Measurements from ENCODE around the gene GRID2. TPM values are rescaled to one million over a fixed set of nuclear protein-coding genes. Genes with fewer than 3 reads are reported as not detected.

GRID2 gene
- total and polyA plus RNA-seq, 11 donors: 0.29 to 0.38 (median 0.33) TPM; not detected in 8

DNA sequence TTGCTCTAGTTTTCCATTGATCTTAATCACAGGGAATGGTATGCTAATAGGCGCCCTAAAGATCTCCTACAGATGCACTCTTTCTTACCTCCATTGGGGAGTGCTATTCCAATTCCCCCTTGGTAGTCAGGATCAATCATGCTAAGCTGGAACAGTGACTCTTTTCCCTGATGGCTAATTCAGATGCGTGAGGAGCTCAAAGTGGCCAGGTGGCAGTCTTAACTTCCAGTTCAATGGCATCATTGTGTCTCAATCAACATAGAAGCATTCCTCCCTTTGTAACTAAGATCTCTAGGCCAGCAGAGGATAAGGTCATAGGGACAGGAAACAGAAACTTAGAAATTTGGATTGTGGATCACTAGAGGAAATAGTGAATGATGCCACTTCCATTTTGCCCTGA, 216.8 kb downstream of the GRID2 start:
- DNase-seq: no peak
- no peak overlapping the region for H3K27ac ChIP-seq
- H3K4me3 ChIP-seq: no peak overlapping the region
- 65 to 79% (median 77%) methylated on average over 2 of the region's 2 CpGs for WGBS, 4 donors
- no peaks in the 10 kb centered on the region for H3K27me3 ChIP-seq
- TF ChIP-seq, protein P1, sequence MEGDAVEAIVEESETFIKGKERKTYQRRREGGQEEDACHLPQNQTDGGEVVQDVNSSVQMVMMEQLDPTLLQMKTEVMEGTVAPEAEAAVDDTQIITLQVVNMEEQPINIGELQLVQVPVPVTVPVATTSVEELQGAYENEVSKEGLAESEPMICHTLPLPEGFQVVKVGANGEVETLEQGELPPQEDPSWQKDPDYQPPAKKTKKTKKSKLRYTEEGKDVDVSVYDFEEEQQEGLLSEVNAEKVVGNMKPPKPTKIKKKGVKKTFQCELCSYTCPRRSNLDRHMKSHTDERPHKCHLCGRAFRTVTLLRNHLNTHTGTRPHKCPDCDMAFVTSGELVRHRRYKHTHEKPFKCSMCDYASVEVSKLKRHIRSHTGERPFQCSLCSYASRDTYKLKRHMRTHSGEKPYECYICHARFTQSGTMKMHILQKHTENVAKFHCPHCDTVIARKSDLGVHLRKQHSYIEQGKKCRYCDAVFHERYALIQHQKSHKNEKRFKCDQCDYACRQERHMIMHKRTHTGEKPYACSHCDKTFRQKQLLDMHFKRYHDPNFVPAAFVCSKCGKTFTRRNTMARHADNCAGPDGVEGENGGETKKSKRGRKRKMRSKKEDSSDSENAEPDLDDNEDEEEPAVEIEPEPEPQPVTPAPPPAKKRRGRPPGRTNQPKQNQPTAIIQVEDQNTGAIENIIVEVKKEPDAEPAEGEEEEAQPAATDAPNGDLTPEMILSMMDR (IDR thresholded peaks at IDR 0.05): no peak
- TF ChIP-seq POLR2A (IDR thresholded peaks at IDR 0.05): no peak
- H3K9me3 ChIP-seq: no peaks in the 10 kb centered on the region
- no peaks in the 10 kb centered on the region for H3K4me1 ChIP-seq
- H3K36me3 ChIP-seq: no peaks in the 10 kb centered on the region
- intact Hi-C loops (cut with DNase I): no loop called here
- ATAC-seq: no peak

DNA sequence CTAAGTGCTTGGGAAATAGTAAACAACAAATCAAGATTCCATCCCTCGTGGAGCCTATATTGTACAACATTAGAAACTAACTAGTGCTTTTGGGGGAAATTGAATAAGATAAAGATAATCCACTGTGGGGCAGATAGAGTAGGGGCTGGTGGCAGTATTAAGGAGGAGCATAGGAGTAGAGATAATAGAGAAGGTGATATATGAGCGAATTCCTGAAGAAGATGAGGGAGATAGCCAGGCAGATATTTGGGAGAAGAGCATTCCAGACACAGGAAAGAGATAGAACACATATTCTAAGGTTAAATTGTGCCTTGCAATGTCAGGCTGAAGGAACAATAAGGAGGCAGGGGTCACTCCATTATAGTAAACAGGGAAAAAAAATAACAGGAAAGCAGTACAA, 218.2 kb downstream of the GRID2 start:
- TF ChIP-seq, protein P1 (IDR thresholded peaks at IDR 0.05): no peak
- no peak for TF ChIP-seq POLR2A (IDR thresholded peaks at IDR 0.05)
- Histone ChIP-seq H3K4me1 (no peaks in the 10 kb centered on the region), H3K4me3 (no peak overlapping the region), H3K36me3 (no peaks in the 10 kb centered on the region), H3K27ac (no peak overlapping the region), H3K27me3 (no peaks in the 10 kb centered on the region), H3K9me3 (no peaks in the 10 kb centered on the region)
- WGBS, 4 donors: 34 to 44% (median 39%) methylated on average over 2 of the region's 2 CpGs
- DNase-seq: no peak
- ATAC-seq: no peak
- intact Hi-C loops (cut with DNase I): no loop called here

DNA sequence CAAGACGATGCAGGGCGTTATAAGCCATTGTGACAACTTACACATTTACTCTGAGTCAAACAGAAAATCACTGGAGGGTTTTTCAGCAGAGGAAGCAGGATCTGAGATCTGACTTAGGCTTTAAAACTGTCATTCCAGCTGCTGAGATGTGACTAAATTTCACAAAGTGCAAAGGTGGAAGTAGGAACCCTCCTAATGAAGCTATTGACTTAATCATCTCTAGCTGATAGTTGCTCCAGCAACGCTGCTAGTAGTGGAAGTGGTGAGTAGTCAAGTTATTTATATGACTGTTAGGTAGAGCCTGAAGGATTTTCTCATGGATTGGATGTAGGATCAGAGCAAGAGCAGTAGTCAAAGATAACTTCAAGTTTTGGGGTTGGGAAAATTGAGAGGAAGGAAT, 218.6 kb downstream of the GRID2 start:
- no peaks in the 10 kb centered on the region for H3K27me3 ChIP-seq
- no peak overlapping the region for H3K27ac ChIP-seq
- H3K36me3 ChIP-seq: no peaks in the 10 kb centered on the region
- no peak for ATAC-seq
- TF ChIP-seq POLR2A (IDR thresholded peaks at IDR 0.05): no peak
- TF ChIP-seq, protein P1 (IDR thresholded peaks at IDR 0.05): no peak
- no peak for DNase-seq
- no peak overlapping the region for H3K4me3 ChIP-seq
- H3K9me3 ChIP-seq: no peaks in the 10 kb centered on the region
- no peaks in the 10 kb centered on the region for H3K4me1 ChIP-seq
- intact Hi-C loops (cut with DNase I): no loop called here
- 14 to 23% (median 15%) methylated on average over 3 of the region's 3 CpGs for WGBS, 4 donors

DNA sequence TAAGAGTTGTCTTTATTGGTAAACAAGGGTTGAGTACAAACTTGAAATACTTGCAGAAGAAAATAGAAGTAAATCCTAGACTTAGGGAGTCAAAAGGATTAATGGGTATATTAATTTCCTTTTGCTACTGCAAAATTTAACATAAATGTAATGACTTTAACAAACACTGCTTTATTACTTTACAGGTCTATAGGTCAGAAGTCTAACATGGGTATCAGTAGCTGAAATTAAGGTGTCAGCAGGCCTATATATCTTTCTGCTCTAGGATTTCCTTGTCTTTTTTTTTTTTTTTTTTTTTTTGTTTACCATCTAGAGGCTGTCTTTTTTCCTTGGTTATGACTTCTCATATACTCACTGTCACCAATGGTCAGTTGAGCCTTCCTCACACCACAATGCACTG, 220.4 kb downstream of the GRID2 start:
- DNase-seq (no peak), ATAC-seq (no peak)
- H3K4me1 ChIP-seq: no peaks in the 10 kb centered on the region
- no peak overlapping the region for H3K4me3 ChIP-seq
- no peak overlapping the region for H3K27ac ChIP-seq
- no peak for TF ChIP-seq POLR2A (IDR thresholded peaks at IDR 0.05)
- TF ChIP-seq, protein P1 (IDR thresholded peaks at IDR 0.05): no peak
- no peaks in the 10 kb centered on the region for H3K36me3 ChIP-seq
- H3K27me3 ChIP-seq: no peaks in the 10 kb centered on the region
- H3K9me3 ChIP-seq: no peaks in the 10 kb centered on the region
- intact Hi-C loops (cut with DNase I): no loop called here
